H4 (cell line): ENCODE results near the gene VDR. TPM values are rescaled to one million over a fixed set of nuclear protein-coding genes. Genes with fewer than 3 reads are reported as not detected.

Source experiments
- DNase-seq: peaks from one replicate; pipeline ENCODE4 v3.0.0-alpha.2; 2015; ENCODE audit warnings: low spot score
- total RNA-seq: library from RNA; depleted of rRNA; stranded (reverse); fragments of >200 nt; shearing (Covaris generic); gene quantifications from 2 replicates; pipeline ENCODE4 v1.2.3, GENCODE V29; 2014

The VDR gene
- total RNA-seq, 1 experiment from 2014 or later = 7.3 TPM

DNA sequence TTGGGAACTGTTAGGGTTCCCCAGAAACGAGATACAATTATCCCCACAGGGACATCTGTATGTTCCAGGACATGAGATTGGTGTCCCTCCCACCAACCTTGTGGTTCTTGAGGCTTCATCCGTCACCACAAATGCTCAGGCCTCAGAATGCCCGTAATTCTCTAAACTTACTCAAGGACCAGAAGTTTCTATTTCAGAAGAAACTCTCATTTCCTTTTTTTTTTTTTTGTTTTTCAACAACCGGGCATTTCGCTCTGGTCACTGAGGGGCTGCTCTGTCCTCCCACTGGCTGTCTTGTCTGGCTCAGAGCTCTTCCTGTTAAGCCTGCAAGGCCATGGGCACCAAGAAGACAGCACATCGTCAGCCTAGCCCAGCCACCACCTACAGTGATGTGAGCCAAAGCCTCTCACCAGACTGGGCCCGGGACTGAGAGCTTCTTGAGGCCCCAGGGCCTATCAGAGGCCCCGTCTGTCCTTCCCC, 36.2 kb downstream of the VDR start:
- no peak for DNase-seq

DNA sequence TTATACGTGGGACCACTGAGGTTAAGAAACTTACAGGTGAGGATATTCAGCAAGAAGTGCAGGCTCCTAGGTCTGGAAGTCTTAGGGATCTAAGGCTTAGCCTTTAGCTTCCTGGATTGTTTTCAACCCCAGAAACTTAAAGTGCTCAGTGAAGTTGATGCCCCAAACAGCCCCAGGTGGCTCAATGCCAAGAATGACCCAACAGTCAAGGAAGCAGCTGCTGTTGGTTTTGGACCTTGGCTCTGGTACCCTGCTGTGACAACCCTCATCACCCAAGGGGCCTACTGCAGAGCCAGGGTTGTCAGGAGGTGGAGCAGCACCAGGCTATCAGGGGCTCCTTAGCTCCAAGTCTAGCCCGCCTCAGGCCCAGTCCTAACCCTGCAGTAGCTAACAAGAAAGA, 36.8 kb downstream of the VDR start:
- no peak for DNase-seq

DNA sequence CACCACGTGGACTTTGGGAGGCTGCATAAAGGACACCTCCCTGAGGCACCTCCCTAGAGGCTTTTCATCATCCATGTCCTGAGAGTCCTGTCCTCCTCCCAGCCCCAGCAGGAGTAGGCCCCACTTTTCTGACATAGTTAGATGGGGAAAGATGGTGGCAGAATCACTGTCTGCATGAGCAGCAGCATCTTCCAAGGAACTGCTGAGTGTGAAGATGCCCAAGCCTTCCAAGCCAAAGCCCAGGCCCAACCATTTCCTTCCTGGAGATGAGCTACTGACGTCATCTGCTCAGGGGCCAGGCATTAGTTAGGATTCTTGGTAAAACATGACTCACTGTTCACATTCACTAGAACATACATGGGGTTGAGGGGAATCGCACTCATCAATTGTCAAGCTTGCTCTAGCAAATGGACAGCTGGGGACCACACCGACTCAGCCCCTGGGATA, 37.3 kb downstream of the VDR start:
- peak; percentile 26 for DNase-seq

DNA sequence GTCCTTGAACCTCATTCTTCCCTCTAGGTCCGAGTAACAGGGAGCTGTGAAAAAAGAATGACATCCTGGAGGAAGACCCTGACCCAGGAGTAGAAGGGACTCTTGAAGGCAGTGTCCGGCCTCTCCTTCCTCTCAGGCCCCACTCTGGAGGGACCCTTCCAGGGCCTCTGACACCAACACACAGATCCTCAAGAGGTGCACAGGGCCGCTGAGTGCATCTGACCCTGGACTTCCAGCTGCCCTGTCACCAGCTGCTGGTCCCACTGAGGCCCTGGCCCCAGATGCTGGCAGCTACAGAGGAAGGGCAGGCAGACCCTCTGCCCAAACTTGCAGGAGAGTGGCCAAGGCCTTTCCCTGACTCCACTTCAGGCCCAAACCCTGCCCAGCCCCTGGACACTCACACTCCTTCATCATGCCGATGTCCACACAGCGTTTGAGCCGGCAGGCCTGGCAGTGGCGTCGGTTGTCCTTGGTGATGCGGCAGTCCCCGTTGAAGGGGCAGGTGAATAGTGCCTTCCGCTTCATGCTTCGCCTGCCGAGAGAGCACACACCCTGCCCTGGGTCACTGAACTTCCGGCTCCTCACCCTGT, 40.1 kb downstream of the VDR start:
- DNase-seq = no peak

DNA sequence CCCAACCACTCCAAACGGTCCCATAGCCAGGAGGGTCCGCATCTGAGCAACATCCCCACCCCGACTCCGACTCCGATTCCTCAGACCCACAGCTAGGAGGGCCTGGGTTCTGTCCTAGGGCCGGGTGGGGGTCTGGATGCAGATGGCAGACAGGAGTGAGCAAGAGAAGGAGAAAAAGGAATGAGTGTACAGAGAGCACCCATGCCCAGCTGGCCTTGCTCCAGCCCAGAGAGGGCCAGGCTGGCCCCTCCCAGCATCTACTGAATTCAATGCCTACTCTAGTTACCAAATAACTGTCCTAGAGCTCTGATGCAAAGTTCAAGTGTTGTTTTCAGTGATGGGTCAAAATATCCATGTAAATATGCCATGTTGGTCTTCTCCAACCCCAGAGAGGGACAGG, 40.8 kb downstream of the VDR start:
- no peak for DNase-seq

DNA sequence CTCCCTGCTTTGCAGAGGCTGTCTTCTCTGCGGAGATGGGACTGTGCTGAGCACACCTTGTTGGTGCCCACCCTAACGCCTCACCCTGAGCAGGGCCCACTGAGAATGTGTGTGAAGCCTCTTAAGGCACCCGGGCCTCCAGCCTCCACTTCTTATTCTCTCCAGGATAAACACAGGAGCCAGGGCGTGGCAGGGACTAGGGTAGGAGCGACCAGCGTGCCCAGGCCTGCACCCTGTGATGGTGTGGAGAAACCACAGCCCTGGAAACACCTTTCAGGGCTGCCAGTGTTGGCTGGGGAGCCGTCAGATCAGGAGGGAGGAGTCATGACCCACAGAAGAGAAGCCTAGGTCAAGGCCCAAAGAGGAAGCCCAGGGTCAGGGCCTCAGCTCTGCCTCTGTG, 41.3 kb downstream of the VDR start:
- DNase-seq = no peak

DNA sequence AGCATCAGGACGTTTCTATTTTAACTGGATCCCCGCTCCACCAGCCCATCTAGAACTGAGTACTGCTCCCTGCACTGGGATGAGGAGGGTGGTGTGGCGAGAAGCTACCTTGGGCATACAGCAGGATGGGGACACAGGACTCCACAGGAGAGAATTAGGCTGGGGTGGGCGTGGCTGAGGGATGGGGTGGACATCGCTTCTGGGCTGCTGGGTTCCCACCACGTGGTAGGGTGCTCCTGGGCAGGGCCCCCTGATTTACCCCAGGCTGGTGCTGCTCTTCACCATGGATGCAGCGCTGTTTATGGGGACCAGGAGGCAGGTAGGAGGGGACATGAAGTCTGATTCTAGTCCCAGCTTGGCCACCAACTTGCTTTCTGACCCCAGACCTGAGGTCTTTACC, 41.9 kb downstream of the VDR start:
- no peak for DNase-seq

DNA sequence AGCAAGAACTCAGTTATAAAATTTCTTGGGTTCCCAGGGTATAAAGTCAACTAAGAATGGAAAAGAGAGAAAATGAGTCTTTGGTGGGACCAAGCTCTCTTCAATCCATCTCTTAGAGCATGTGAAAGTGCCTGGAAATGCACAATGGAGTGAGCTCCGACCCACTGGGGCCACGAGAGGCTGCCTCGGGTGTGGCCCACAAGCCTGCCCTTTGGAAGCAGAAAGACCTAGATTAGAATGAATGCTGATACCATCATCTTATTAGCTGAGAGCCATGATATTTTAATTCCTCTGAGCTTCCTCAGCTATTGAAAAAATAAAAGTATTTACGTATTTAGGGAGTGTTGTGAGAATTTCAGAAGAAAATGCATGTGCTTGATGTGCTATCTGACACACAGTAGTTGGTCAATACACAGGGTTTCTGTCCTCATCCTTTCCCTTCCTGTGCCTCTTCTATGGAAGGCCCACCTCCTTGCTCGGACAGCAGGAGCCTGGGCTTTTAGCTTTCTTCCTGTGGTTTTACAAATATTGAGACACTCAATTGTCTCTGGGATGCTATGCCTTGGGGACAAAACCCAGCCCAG, 42.5 kb downstream of the VDR start:
- no peak for DNase-seq

DNA sequence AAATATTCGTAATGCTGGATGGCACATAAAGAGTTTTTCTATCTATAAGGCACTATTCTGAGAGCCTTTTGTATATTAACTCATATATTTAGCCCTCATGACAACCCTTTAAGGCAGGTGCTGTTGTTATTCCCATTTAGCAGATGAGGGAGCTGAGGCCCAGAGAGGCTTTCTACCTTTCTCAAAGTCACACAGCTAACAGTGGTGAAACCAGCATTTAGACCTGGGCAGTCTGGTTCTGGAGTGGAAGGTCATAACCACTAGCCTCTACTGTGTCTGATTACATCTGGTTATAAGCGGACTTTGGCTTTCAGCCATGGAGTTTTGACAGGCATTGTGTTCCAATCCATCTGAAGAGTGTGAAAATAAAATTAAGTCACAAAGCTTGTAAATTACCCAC, 43.9 kb downstream of the VDR start:
- DNase-seq = no peak

DNA sequence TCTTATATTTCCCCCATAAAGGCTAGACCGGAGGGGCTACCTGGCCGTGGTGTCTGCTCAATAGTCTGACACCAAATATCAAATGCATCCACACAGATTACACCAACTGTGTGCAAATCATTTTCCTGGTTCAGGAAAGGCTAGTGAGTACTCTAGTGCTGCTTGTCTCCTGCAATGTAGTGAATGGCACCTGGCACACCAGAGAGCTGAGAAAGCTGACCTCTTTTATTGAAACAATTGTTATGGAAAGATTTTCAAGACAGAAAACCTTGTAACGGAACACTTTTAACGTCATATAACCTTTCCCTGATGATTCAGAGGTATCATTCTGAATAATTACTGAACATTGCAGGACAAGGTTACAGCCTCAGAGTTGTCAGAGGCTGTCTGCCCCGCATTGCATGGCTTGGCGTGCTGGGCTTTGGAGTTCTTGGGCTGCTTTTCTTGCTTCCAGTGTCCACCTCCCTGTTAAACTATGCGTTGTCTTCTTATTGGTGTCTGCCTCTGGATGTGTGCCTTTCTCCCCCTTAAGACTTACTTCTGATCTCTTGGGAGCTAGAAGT, 44.4 kb downstream of the VDR start:
- DNase-seq = no peak

DNA sequence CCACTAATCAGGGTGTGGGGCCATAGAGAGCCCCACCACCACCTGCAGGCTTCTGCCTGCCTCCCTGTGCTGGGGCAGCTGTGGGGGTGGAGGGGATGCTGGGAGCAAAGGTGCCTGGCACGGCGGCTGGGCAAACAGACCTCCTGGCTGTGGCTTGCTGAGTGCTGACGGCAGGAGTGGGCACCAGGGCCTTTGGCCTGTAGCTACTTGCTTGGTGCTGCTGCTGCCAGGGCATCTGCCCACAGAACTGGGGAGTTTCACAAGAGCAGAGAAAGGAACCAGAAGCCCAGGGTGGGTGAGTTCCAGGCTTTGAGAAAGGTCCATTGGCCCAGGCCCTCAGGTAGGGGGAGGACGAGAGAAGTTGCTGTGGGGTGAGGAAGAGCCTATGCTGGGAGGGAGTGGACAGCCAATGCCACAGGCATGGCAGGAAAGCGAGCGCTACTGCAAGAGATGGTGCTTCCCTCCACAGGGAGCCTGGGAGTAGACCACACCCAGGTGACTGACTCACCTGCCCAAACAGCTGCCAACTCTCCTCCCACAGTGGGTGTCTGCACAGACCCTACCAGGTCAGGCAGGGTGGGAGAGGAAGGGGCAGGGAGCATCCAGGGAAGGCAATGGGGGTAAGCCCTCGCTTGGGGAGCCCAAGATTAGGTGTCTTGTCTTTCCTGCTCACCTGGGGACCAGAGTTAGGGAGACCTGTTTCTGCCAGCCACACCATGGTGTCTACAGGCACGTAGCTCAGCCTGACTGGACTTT, 46.1 kb downstream of the VDR start:
- no peak for DNase-seq

DNA sequence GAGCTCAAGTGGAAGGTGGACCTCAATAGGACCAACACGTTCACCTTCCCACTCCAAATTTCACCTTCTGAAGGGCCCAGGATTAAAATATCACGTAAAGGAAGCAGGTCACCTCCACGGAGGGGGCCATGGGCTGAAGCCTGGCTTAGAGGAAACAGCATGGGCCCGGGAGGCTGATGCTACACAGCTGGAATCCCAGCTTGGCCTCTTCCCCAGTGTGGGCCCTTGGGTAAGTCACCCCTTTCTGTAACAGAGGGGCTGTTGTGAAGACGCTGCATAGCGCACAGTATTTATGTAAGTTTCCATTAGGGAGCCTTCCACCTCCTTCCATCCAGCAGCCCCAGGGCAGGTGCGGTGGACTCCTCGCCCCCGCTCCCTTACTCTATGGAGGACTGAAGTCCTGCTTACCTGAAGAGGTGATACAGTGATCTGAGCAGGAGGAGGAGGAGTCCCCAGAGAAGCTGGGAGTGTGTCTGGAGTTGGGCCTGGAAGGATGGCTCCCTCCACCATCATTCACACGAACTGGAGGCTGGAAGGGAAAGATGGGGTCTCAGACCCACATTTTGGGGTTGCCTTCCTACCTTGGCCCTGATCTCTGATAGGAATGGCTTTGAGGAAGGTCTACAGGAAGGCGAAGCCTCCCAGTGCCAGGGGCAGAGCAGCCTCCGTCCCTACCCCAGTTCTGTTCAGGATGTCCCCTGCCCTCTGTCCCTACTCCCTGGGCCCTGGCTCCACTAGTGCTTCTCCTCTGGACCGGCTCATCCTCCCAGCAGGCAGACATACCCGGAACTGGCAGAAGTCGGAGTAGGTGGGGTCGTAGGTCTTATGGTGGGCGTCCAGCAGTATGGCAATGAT, 47.8 kb downstream of the VDR start:
- DNase-seq = no peak

DNA sequence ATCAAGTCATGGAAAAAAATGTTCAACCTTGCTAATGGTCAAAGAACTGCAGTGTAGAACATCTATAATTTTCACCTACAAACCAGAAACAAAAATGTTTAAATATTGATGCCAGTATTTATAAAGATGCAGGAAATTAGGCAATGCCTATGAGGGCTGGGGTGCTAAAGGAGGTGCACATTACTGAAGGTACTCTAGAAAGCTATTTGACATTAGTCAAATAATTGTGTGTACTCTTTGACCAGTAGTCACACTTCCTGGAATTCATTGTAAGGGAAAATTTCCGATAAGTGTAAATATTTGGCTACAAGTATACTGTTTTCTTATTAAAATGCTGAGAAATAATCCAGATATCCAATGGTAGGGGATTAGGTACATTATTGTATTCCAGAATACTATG, 48.7 kb downstream of the VDR start:
- DNase-seq = no peak

DNA sequence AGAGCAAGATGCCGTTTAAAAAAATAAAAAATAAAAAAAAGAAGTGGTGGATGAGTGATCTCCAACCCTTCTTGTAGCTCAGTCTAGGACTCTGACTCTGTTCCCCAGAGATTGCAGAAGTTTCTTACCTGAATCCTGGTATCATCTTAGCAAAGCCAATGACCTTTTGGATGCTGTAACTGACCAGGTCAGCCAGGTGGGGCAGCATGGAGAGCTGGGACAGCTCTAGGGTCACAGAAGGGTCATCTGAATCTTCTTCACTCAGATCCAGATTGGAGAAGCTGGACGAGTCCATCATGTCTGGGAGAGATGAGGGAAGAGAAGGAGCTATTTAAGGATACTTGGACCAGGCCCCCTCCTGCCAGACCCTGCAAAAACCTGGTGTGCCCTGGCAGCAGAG, 49.3 kb downstream of the VDR start:
- no peak for DNase-seq

DNA sequence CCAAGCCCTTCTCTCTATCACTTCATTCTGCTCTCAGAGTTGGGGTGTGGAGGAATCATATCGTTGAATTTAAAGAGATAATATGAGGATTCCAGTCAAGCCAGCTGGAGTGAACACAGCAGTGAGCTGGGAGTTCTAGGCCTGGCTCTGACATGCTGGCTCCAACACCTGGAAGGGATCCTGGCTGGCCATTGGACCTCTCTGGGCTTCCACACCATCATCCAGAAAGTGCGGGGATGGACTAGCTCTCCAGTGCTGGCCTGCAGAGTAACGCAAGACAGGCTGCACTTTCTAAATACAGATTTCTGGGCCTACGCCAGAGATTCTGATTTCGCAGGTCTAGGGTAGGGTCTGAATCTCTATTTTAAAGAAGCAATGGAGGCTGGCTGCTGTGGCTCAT, 50.3 kb downstream of the VDR start:
- no peak for DNase-seq

DNA sequence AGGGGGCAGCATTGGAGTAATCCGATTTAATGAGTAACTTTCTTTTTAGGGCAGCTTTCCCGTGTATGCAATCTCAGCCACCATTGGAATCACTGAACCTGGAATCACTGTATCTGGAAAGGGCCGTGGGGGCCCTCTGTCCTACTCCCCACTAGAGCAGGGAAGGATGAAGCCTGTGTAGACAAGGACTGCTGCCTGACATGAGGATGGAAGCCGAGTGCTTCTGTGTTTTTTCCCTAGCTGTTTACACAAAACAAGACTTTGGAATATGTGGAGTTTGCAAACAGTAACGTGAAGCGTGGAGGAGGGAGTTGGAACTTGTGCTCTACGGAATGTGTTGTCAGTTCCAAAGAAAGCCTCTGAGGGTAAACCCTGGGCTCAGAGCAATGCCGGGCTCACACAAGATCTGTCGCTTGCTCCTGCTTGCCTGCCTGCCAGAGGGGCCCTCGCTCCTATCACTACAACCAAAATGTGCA, 52.7 kb downstream of the VDR start:
- no peak for DNase-seq

DNA sequence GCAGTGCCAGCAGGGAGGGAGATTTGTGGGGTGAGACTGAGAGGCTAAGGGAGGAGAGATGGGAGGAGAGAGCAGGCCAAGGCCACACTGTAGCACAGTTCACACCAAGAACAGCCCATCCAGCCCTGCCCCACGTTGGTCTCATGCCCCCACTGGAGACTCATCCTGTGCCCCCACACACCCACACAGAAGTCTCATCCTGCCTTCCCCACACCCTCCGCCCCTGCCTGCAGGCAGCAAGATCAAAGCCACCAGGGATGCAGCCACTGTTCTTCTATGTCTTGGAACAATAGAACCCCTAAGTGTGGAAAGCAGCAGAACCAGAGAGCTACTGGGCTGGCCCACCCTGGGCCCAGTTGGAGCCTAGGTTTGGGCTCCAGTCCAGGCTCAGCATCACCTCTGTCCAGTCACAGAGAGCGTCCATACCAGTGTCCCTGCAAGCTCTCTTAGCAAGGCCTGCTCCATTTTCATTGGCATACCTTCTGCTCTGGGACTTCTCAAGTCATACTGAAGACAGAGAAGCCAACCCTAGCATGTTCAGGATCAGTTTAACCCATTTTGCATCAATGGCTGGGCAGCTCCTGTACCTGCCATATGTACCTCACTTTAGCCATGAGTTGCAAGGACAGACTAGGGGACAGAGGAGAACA, 53.4 kb downstream of the VDR start:
- DNase-seq = no peak

DNA sequence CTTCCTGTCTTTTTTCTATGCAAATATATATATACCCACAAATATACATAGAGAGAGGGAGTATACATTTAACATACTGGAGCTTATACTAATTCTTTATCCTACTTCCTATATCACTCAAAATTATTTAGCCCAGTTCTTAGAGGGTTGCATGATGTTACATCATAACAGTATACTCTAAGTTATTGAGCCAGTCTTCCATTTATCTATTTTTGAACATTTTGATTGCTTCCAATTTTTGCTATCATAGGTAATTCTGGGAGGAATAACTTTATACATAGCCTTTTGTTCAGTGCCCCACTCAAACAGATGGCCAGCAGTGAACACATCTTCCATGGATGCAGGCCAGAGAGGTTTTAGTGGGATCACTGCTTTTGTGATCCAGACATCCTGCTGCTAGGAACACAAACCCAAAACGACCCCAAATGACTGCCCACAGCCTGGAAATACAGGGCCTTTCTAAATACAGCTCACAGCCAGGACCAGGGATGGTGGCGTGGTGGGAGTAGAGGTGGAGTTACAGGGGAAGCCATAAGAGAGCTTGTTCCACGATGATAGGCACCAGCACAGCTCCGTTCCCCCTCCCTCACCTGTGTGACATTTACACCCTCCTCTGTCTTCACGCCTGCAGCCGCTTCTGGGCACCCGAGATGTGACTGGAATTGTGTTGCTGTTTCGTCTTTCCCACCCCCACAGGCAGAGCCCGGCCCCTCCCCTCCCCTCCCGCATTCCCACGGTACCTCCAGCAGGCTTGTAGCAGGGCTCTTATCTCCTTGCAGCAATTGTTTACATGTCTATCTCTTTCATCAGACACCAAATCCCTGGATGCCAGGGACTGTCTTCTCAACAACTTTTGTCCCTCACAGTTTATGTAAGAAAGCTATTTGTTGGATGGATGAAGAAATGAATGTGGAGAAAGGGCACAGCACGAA, 54.4 kb downstream of the VDR start:
- DNase-seq = no peak

DNA sequence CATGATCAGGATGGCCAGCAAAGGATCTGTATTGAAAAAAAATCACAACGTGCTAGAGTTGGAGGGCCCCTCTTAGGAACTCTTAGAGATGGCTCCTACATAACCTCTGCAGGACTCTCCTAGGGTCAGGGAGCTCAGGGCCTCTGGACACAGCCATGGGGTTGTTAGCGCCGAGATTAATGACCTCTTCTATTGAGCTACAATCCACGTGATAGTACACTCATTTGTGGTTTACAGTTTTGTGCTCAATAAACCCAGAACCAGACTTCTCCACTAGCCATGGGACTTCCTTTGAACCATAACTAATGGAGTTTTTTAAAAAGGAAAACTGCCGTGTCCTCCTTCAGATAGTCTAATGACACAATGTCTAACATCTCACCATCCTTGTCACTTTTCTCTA, 55.5 kb downstream of the VDR start:
- no peak for DNase-seq

DNA sequence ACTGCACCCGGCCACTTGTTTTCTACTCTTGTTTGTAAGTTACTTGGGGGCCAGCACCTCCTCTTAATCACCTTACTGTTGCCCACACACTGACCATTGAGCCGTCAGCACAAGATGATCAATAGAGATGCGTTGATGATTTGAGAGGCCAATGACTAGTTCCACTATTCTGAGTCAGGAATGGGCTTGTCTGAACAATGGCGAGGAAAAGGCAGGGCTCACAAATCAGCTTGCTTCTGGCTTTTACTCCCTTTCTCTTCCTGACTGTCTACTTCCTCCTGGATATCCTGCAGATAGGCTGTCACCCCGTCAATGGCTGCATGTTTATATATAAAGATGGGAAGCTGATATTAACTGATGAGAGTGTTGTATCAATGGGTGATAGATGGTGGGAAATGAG, 55.9 kb downstream of the VDR start:
- no peak for DNase-seq
